ENCODE results near the gene KDELR3. TPM values are rescaled to one million over a fixed set of nuclear protein-coding genes. Genes with fewer than 3 reads are reported as not detected.

The KDELR3 gene
- total and polyA plus RNA-seq, 2 donors (not counting 1 experiment from before 2014, with no cell fraction given): 78.8 to 305 TPM

DNA sequence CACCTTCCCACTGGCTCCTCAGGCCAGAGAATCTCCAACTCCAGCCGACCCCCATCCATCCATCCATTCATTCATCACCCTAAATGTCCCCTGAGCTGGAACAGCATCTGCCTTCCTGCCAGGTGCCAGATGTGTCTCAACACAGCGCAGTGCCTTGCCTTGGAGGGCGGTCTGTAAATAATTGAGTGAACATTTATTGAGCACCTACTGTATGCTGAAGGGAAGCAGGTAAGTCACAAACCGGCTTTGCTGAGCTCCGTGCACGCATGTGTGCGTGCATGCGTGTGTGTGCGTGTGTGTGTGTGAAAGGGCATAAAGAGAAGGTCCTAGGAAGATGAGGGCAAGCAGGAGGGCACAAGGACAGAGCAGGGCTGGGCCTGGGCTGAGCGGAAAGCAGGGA, 23.1 kb upstream of the KDELR3 start:
- no peaks in the 10 kb centered on the region for H3K4me1 ChIP-seq (ENCODE audit: control insufficient read depth, extremely low read depth, insufficient read depth, low read length)
- TF ChIP-seq EZH2 (IDR thresholded peaks at IDR 0.05; ENCODE audit: low read length, missing control alignments): no peak
- TF ChIP-seq, protein P1, sequence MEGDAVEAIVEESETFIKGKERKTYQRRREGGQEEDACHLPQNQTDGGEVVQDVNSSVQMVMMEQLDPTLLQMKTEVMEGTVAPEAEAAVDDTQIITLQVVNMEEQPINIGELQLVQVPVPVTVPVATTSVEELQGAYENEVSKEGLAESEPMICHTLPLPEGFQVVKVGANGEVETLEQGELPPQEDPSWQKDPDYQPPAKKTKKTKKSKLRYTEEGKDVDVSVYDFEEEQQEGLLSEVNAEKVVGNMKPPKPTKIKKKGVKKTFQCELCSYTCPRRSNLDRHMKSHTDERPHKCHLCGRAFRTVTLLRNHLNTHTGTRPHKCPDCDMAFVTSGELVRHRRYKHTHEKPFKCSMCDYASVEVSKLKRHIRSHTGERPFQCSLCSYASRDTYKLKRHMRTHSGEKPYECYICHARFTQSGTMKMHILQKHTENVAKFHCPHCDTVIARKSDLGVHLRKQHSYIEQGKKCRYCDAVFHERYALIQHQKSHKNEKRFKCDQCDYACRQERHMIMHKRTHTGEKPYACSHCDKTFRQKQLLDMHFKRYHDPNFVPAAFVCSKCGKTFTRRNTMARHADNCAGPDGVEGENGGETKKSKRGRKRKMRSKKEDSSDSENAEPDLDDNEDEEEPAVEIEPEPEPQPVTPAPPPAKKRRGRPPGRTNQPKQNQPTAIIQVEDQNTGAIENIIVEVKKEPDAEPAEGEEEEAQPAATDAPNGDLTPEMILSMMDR (conservative IDR thresholded peaks at IDR 0.05 in 1 of 2, IDR thresholded peaks at IDR 0.05 in 1 of 2; ENCODE audit: low read depth in 1 of 2, low read length in 2 of 2): no peak
- H3K9me3 ChIP-seq (ENCODE audit: control insufficient read depth, insufficient read depth, low read depth, low read length): no peaks in the 10 kb centered on the region
- H3K79me2 ChIP-seq (ENCODE audit: control insufficient read depth, insufficient read depth, low read length): no peaks in the 10 kb centered on the region
- H3K4me2 ChIP-seq (ENCODE audit: extremely low read depth, insufficient read depth, low read length): no peak overlapping the region
- peaks cover 10% of the 10 kb centered on the region for H3K27me3 ChIP-seq (ENCODE audit: control insufficient read depth, insufficient read depth, low read length)
- H2AFZ ChIP-seq (ENCODE audit: low read length): no peak overlapping the region
- no peak for DNase-seq (ENCODE audit: low read depth in 2 of 2)
- H3K4me3 ChIP-seq (replicated peaks in 1 of 4; ENCODE audit: control extremely low read depth in 1 of 4, insufficient read depth in 1 of 4, low read depth in 3 of 4, low read length in 4 of 4): no peak overlapping the region
- H3K36me3 ChIP-seq (ENCODE audit: control insufficient read depth, insufficient read depth, low read length): no peaks in the 10 kb centered on the region
- H3K27ac ChIP-seq (ENCODE audit: insufficient read depth, low read length): no peak overlapping the region
- no peak overlapping the region for H3K9ac ChIP-seq (ENCODE audit: insufficient read depth, low read length)
- no peaks in the 10 kb centered on the region for H4K20me1 ChIP-seq (ENCODE audit: control insufficient read depth, extremely low read depth, insufficient read depth, low read length)

DNA sequence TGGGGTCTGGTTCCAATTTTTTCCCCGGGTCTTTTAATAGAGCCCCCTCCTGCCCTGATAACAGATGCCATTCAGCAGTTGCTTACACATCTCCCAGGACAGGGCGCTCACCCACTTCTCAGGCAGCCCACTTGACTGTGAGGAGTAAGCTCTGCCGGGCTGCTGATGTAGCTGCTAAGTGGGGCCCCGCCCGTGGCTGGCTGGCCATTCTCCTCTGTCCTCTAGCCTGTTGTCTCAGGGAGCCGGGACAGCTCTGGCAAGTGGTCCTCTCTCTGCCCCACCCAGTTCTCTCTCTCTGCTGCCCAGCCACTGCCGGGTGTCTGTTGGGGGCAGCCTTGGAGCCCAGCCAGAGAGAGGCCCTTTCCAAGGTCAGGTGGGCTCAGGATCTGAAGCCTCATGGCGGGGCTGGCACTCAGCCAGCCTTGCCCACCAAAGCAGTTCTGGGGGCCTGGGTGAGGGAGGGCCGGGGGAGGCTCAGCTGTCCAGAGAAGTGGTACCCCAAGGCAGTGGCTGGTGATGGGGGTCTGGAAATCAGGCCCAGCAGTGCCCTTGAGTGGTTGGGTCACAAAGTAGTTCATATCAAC, 21.8 kb upstream of the KDELR3 start:
- no peak overlapping the region for H2AFZ ChIP-seq (ENCODE audit: low read length)
- H3K9ac ChIP-seq (ENCODE audit: insufficient read depth, low read length): no peak overlapping the region
- no peaks in the 10 kb centered on the region for H3K79me2 ChIP-seq (ENCODE audit: control insufficient read depth, insufficient read depth, low read length)
- DNase-seq (ENCODE audit: low read depth in 2 of 2): no peak
- H4K20me1 ChIP-seq (ENCODE audit: control insufficient read depth, extremely low read depth, insufficient read depth, low read length): no peaks in the 10 kb centered on the region
- H3K4me2 ChIP-seq (ENCODE audit: extremely low read depth, insufficient read depth, low read length): no peak overlapping the region
- H3K36me3 ChIP-seq (ENCODE audit: control insufficient read depth, insufficient read depth, low read length): no peaks in the 10 kb centered on the region
- H3K27me3 ChIP-seq (ENCODE audit: control insufficient read depth, insufficient read depth, low read length): peaks cover 11% of the 10 kb centered on the region
- no peaks in the 10 kb centered on the region for H3K9me3 ChIP-seq (ENCODE audit: control insufficient read depth, insufficient read depth, low read depth, low read length)
- no peak overlapping the region for H3K27ac ChIP-seq (ENCODE audit: insufficient read depth, low read length)
- H3K4me3 ChIP-seq (replicated peaks in 1 of 4; ENCODE audit: control extremely low read depth in 1 of 4, insufficient read depth in 1 of 4, low read depth in 3 of 4, low read length in 4 of 4): no peak overlapping the region
- TF ChIP-seq EZH2 (IDR thresholded peaks at IDR 0.05; ENCODE audit: low read length, missing control alignments): no peak
- TF ChIP-seq, protein P1 (conservative IDR thresholded peaks at IDR 0.05 in 1 of 2, IDR thresholded peaks at IDR 0.05 in 1 of 2; ENCODE audit: low read depth in 1 of 2, low read length in 2 of 2): no peak
- H3K4me1 ChIP-seq (ENCODE audit: control insufficient read depth, extremely low read depth, insufficient read depth, low read length): no peaks in the 10 kb centered on the region

DNA sequence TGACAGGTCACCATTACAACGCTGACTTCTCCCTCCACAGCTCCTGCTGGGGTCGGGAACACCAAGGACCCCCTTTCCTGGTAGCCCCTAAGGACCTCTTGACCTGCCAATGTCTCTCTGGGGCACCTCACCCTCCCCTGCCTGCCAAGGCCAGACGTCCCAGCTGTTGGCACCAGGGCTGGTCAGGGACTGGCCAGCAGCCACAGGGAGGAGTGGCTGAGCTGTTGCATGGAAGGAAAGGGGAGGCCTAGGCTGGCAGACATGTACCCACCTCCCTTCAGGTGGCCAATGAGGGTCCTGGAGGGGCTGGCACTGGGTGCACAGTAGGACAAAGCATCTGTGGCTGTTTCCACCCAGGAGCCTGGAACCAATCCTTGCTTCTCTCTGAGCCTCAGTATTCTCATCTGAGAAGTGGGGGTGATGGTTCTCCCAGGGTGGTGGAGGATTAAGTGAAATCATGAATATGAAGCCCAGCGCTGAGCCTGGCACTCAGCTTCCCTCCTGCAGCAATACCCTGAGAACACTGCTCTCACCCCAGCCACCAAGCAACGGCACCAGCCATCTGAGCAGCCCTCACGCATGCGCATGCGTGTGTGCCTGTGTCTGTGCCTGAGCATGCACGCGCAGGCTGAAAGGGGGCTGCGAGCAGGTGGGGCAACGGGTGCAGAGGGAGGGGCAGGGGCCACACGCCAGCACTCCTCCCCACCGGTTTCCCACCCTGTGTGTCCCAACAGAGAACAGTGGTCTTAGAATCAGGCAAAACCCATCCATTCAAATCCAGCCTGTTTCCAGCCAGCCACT, 18.8 kb upstream of the KDELR3 start:
- H3K9ac ChIP-seq (ENCODE audit: insufficient read depth, low read length): no peak overlapping the region
- no peaks in the 10 kb centered on the region for H3K79me2 ChIP-seq (ENCODE audit: control insufficient read depth, insufficient read depth, low read length)
- no peaks in the 10 kb centered on the region for H3K4me1 ChIP-seq (ENCODE audit: control insufficient read depth, extremely low read depth, insufficient read depth, low read length)
- TF ChIP-seq, protein P1 (conservative IDR thresholded peaks at IDR 0.05 in 1 of 2, IDR thresholded peaks at IDR 0.05 in 1 of 2; ENCODE audit: low read depth in 1 of 2, low read length in 2 of 2): no peak
- no peak for TF ChIP-seq EZH2 (IDR thresholded peaks at IDR 0.05; ENCODE audit: low read length, missing control alignments)
- no peak for DNase-seq (ENCODE audit: low read depth in 2 of 2)
- H3K9me3 ChIP-seq (ENCODE audit: control insufficient read depth, insufficient read depth, low read depth, low read length): no peaks in the 10 kb centered on the region
- H2AFZ ChIP-seq (ENCODE audit: low read length): no peak overlapping the region
- H3K4me3 ChIP-seq (replicated peaks in 1 of 4; ENCODE audit: control extremely low read depth in 1 of 4, insufficient read depth in 1 of 4, low read depth in 3 of 4, low read length in 4 of 4): no peak overlapping the region
- no peaks in the 10 kb centered on the region for H4K20me1 ChIP-seq (ENCODE audit: control insufficient read depth, extremely low read depth, insufficient read depth, low read length)
- no peak overlapping the region for H3K4me2 ChIP-seq (ENCODE audit: extremely low read depth, insufficient read depth, low read length)
- no peak overlapping the region for H3K27ac ChIP-seq (ENCODE audit: insufficient read depth, low read length)
- no peaks in the 10 kb centered on the region for H3K36me3 ChIP-seq (ENCODE audit: control insufficient read depth, insufficient read depth, low read length)
- peaks cover 27% of the 10 kb centered on the region for H3K27me3 ChIP-seq (ENCODE audit: control insufficient read depth, insufficient read depth, low read length)

Data from fibroblast of lung (primary cell).